Heart left ventricle (tissue), 16 donors: ENCODE measurements around the gene UGT2B28. TPM values are rescaled to one million over a fixed set of nuclear protein-coding genes. Genes with fewer than 3 reads are reported as not detected.
"Not testable (repeated sequence)": the region's sequence is repeated elsewhere in the genome, so short reads cannot be mapped to it uniquely, and the experiment has no call there.

ENCODE experiments used
- ATAC-seq, 4 donors: fragments of 200-7000 bp; cut with Tn5 transposase; one replicate each; pipeline ENCODE4 v1.9.1; 2020 to 2022; ENCODE audit warnings: moderate library complexity in 4 of 4, mild to moderate bottlenecking in 3 of 4, moderate number of reproducible peaks in 1 of 4
- DNase-seq, 5 donors: peaks; one replicate each; pipeline ENCODE4 v3.0.0-alpha.2; 2020
- H3K27ac ChIP-seq, 12 donors: fragments of 200-600 bp; sonication (generic) in 4 of 12; one replicate each; pipeline versions ENCODE4 v1.5.0 to v1.8.0; 2016 to 2022; ENCODE audit warnings: mild to moderate bottlenecking in 2 of 12
- H3K27me3 ChIP-seq, 9 donors: fragments of 200-600 bp; sonication (generic) in 2 of 9; one replicate each; pipeline versions ENCODE4 v1.5.1 to v1.8.0; 2016 to 2022; ENCODE audit warnings: mild to moderate bottlenecking in 3 of 9
- H3K36me3 ChIP-seq, 9 donors: fragments of 200-600 bp; sonication (generic) in 2 of 9; one replicate each; pipeline versions ENCODE4 v1.5.0 to v1.8.0; 2018 to 2022; ENCODE audit warnings: mild to moderate bottlenecking in 2 of 9
- H3K4me1 ChIP-seq, 12 donors: fragments of 200-600 bp; sonication (generic) in 4 of 12; one replicate each; pipeline versions ENCODE4 v1.5.0 to v1.8.0; 2016 to 2022; ENCODE audit warnings: mild to moderate bottlenecking in 3 of 12
- H3K4me3 ChIP-seq, 12 donors: fragments of 200-600 bp; sonication (generic) in 4 of 12; one replicate each; pipeline versions ENCODE4 v1.5.0 to v1.8.0; 2017 to 2022; ENCODE audit warnings: mild to moderate bottlenecking in 9 of 12, moderate library complexity in 4 of 12
- H3K9me3 ChIP-seq, 12 donors: fragments of 200-600 bp; sonication (generic) in 4 of 12; one replicate each; pipeline versions ENCODE4 v1.5.0 to v1.8.0; 2016 to 2022; ENCODE audit warnings: mild to moderate bottlenecking in 1 of 12
- CTCF ChIP-seq, 12 donors: fragments of 200-600 bp; sonication (generic) in 4 of 12; IDR thresholded peaks; one replicate each; pipeline versions ENCODE4 v1.5.0 to v1.8.0; 2018 to 2022; ENCODE audit warnings: antibody characterized with exemption in 12 of 12, mild to moderate bottlenecking in 5 of 12
- POLR2A ChIP-seq, 2 donors: fragments of 450-650 bp; IDR thresholded peaks; one replicate each; pipeline ENCODE4 v1.6.1; 2017; ENCODE audit warnings: antibody characterized with exemption in 2 of 2, mild to moderate bottlenecking in 2 of 2, moderate library complexity in 2 of 2
- WGBS, 4 donors: extraction: QIAGEN DNeasy Blood & Tissue Kit in 2 of 4; methylation state at CpG; one replicate each; pipeline versions ENCODE4 v1.1.5 to v1.1.7; 2013 to 2018; 5-methylcytosine and 5-hydroxymethylcytosine counted together
- intact Hi-C, 10 donors: fragments of 100-400 bp; cut with DNase I; formaldehyde crosslinking; loops; one replicate each; pipeline versions ENCODE4 v1.11.1 to v1.14.2; 2022
- long read RNA-seq, 3 donors: library from polyadenylated mRNA; unstranded; transcript quantifications; one replicate each; pipeline ENCODE4 v2.0.0, GENCODE V29; 2020 to 2021
- polyA plus RNA-seq, 2 donors: library from polyadenylated mRNA; stranded (reverse); fragments of 200-250 nt; gene quantifications; one replicate each; pipeline ENCODE4 v1.2.3, GENCODE V29; 2013
- total RNA-seq, 9 donors: library from RNA; depleted of rRNA in 2 of 9; stranded (reverse); fragments of >200 nt in 2 of 9; fragmentation: NEBNext Ultra II Directional in 3 of 9; extraction: Animal tissue kit (Norgen Biotek cat#: 25700) in 3 of 9; gene quantifications; one replicate each; pipeline versions ENCODE4 v1.1.0 to v1.2.4, GENCODE V29; 2016 to 2023
- donor health status: ischemic (EF 13 %, LVEDD 7.1; RV severe dilation, severe dysfunction).
- donor health status: healthy with polysubstance abuse.
- donor health status: DM: no; HTN: yes; CAD: no.
- donor health status: DM: no; HTN: no; CAD: no.
- donor health status: ischemic (EF 25% LVEDD 6.9; RV normal size, moderate dysfunction).
- donor health status: ischemic (EF 25% LVEDD 5.7; RV mildly dilated, moderate dysfunction).
- donor health status: healthy.
- donor health status: DM: yes; HTN: yes; CAD: no.
- donor health status: ischemic (EF 35%, LVEDD 5.7; RV mildly dilated, moderate dysfunction).
- donor health status: nonischemic (EF 11% LVEDD 7.7; RV severe dilation, severe dysfunction).
- donor health status: DM: yes; HTN: yes; CAD: no.
- donor health status: PGD.
- donor health status: ischemic (EF 29% LVEDD 5.4; RV normal size, mild dysfunction).
- donor health status: nonischemic (EF 23%, LVEDD 6.1; RV moderate dilation, normal function).

Gene UGT2B28
- total RNA-seq: not detected
- polyA plus RNA-seq: not detected
- long read RNA-seq, donor 1: 0 reads
- long read RNA-seq, donor 2: 0 reads
- long read RNA-seq, donor 3: 0 reads

DNA sequence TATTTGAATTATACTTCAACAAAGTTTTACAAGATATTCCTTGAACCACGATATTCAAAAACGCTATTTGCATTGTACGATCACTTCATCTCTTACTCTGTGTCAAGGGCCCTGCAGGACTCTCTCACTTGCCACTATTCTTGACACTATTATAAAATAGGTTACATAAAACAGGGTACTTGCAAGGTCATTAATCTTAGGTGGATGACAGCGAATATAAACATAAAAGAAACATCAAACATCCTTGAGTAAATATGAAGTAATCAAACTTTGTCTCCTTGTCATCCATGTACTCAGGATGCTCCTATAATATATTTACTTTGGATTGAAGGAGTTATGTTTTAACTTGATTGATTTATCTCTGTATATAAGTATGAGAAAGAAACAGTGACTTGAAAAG, at the start of gene UGT2B28:
Gene UGT2B28 (plus strand): TSS at position 395 of the 400 bp plus-strand sequence. CDS start 26 bp downstream, outside the sequence.
- ATAC-seq, intact Hi-C loops, H3K4me3 ChIP-seq, H3K27ac ChIP-seq, H3K27me3 ChIP-seq, H3K36me3 ChIP-seq, H3K9me3 ChIP-seq, H3K4me1 ChIP-seq, DNase-seq: not testable (repeated sequence)
- WGBS, 4 donors: 80 to 87% (median 83%) methylated on average over 4 of the region's 4 CpGs

DNA sequence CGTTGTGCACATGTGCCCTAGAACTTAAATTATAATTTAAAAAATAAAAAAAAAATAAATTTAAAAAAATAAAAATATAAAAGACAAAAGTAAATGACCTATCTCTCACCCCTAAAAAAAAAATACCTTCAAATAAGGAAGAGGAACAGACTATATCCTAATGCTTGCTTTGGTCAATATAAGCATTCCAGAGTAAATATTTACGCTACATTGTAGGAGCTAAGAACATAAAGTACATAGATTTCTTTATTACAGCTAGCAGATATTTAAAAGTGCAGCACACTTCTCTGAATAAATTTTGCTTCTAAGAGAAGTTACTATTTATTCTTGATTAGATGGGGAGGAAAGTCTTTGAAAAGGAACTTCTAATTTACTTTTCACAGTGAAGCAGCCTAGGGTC, 41.2 kb upstream of the UGT2B28 start:
- no peaks in the 10 kb centered on the region for H3K4me1 ChIP-seq
- no peaks in the 10 kb centered on the region for H3K27me3 ChIP-seq
- no peak overlapping the region for H3K4me3 ChIP-seq
- 81 to 88% (median 84%) methylated on average over 2 of the region's 2 CpGs for WGBS, 4 donors
- H3K36me3 ChIP-seq: no peaks in the 10 kb centered on the region
- no peak for TF ChIP-seq POLR2A (IDR thresholded peaks at IDR 0.05)
- no peak for TF ChIP-seq CTCF (IDR thresholded peaks at IDR 0.05)
- ATAC-seq (no peak), DNase-seq (no peak)
- H3K9me3 ChIP-seq: peaks cover 0 to 12% (median 0%) of the 10 kb centered on the region in 12 donors
- H3K27ac ChIP-seq: no peak overlapping the region
- intact Hi-C loops: no loop called here

GRCh38 chr4:69239557-69240168, 40.6 kb upstream of the UGT2B28 start:
- Histone ChIP-seq H3K36me3 (no peaks in the 10 kb centered on the region), H3K27ac (no peak overlapping the region), H3K4me3 (no peak overlapping the region), H3K9me3 (peaks cover 0 to 12% (median 0%) of the 10 kb centered on the region in 12 donors), H3K4me1 (no peaks in the 10 kb centered on the region), H3K27me3 (no peaks in the 10 kb centered on the region)
- intact Hi-C loops: loop anchor here in 2 of 10 donors (5.0 kb wide), 2 partner anchors 68 to 73 kb away; no protein-coding TSS in a partner anchor
- TF ChIP-seq POLR2A (IDR thresholded peaks at IDR 0.05): no peak
- 47 to 59% (median 55%) methylated on average over 6 of the region's 6 CpGs for WGBS, 4 donors
- ATAC-seq (no peak), DNase-seq (no peak)

GRCh38 chr4:69240787-69241186, 39.5 kb upstream of the UGT2B28 start:
- intact Hi-C loops: loop anchor here in 2 of 10 donors (5.0 kb wide), 2 partner anchors 67 to 72 kb away; no protein-coding TSS in a partner anchor
- whole genome bisulfite sequencing, 4 donors: 72 to 77% (median 76%) methylated on average over 3 of the region's 3 CpGs

GRCh38 chr4:69241746-69242145, 38.5 kb upstream of the UGT2B28 start:
- ATAC-seq, H3K27me3 ChIP-seq, DNase-seq, H3K36me3 ChIP-seq, H3K4me1 ChIP-seq, H3K4me3 ChIP-seq, H3K27ac ChIP-seq: not testable (repeated sequence)
- WGBS, 4 donors: 79 to 86% (median 83%) methylated on average over 2 of the region's 2 CpGs
- intact Hi-C loops: loop anchor here in 2 of 10 donors (5.0 kb wide), 2 partner anchors 66 to 71 kb away; no protein-coding TSS in a partner anchor
- H3K9me3 ChIP-seq: peaks cover 0 to 25% (median 0%) of the 10 kb centered on the region in 12 donors

More at GRCh38 chr4:69240787-69241186, 39.5 kb upstream of the UGT2B28 start:
- not testable (repeated sequence) for H3K27ac ChIP-seq, DNase-seq, H3K4me3 ChIP-seq, H3K27me3 ChIP-seq, H3K36me3 ChIP-seq, H3K4me1 ChIP-seq, ATAC-seq
- H3K9me3 ChIP-seq: peaks cover 0 to 17% (median 0%) of the 10 kb centered on the region in 12 donors

DNA sequence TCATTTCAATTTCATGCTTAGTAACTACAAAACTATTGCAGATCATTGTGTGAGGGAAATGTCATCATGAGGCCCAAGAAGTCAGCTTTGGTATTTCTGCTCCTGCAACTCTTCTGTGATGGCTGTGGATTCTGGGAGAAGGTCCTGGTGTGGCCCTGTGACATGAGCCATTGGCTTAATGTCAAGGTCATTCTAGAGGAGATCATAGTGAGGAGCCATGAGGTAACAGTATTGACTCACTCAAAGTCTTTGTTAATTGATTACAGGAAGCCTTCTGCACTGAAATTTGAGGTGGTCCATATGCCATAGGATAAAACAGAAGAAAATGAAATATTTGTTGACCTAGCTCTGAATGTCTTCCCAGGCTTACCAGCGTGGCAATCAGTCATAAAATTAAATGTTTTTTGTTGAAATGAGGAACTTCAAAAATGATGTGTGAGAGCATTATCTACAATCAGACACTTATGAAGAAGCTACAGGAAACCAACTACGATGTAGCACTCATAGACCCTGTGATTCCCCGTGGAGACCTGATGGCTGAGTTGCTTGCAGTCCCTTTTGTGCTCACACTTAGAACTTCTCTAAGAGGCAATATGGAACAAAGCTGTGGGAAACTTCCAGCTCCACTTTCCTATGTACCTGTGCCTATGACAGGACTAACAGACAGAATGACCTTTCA, 37.6 kb upstream of the UGT2B28 start:
- not testable (repeated sequence) for ATAC-seq, H3K27me3 ChIP-seq, DNase-seq, H3K4me3 ChIP-seq, H3K36me3 ChIP-seq, H3K4me1 ChIP-seq, H3K27ac ChIP-seq
- intact Hi-C loops: loop anchor here in 2 of 10 donors (5.0 kb wide), 2 partner anchors 65 to 70 kb away; no protein-coding TSS in a partner anchor
- H3K9me3 ChIP-seq: peaks cover 0 to 26% (median 0%) of the 10 kb centered on the region in 12 donors
- 57 to 74% (median 70%) methylated on average over 3 of the region's 3 CpGs for whole genome bisulfite sequencing, 4 donors

- not testable (repeated sequence) for H3K27me3 ChIP-seq, H3K4me3 ChIP-seq, H3K4me1 ChIP-seq, H3K36me3 ChIP-seq, ATAC-seq, DNase-seq, H3K27ac ChIP-seq
- 60 to 63% (median 62%) methylated on average over 2 of the region's 2 CpGs for WGBS, 4 donors
- peaks cover 0 to 14% (median under 1%) of the 10 kb centered on the region in 12 donors for H3K9me3 ChIP-seq
- intact Hi-C loops: loop anchor here in 1 of 10 donors (10.0 kb wide), 1 partner anchor 134 kb away; no protein-coding TSS in a partner anchor
These were observed 29.4 kb upstream of the UGT2B28 start for GRCh38 chr4:69250884-69251283.

DNA sequence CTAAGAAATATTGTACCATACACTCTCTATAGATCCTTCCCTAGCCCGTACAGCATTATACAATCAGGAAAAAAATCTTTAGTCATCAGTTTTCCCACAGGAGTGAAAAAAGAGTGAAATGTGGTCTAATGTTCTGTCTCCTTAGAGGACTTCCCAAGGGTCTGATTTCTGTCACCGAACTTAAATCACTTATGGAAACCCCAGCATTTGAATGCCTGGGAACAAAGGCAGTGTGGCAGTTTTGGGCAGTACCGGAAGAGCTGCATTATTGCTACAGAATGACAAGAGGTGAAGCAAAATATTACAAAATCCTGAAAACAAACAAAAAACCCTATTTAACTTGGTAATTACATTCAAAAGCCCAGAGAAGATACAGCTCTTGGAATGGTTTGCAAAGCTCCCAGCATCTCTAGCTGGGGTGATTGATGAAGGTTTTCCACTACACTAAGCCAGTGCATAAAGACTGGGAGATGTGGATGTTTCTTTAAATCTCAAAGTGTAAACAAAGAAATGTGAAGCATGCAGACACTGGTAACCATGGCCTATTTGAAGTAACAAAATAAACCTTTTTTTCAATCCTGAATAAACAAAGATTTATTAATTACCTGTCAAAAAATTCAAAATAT, 27.0 kb upstream of the UGT2B28 start:
- WGBS, 4 donors: 78 to 82% (median 79%) methylated on average over 3 of the region's 3 CpGs

GRCh38 chr4:69268612-69269011, 11.7 kb upstream of the UGT2B28 start:
- intact Hi-C loops, H3K36me3 ChIP-seq, ATAC-seq, H3K9me3 ChIP-seq, DNase-seq, H3K27me3 ChIP-seq, H3K4me1 ChIP-seq, H3K27ac ChIP-seq, H3K4me3 ChIP-seq: not testable (repeated sequence)
- WGBS, 4 donors: 88 to 89% (median 88%) methylated on average over 7 of the region's 7 CpGs

More for the DNA sequence above, 27.0 kb upstream of the UGT2B28 start:
- H3K4me3 ChIP-seq, ATAC-seq, H3K27ac ChIP-seq, H3K9me3 ChIP-seq, H3K36me3 ChIP-seq, H3K27me3 ChIP-seq, H3K4me1 ChIP-seq, DNase-seq: not testable (repeated sequence)
- intact Hi-C loops: loop anchor here in 1 of 10 donors (10.0 kb wide), 1 partner anchor 132 kb away; no protein-coding TSS in a partner anchor
